ENCODE data around the gene PNMA6E.

GRCh38 chrX:153366878-153367538 lies 34.1 kb downstream of the PNMA6E start:
- TF ChIP-seq CTCF (IDR thresholded peaks at IDR 0.05), result no peak
- TF ChIP-seq POLR2A (IDR thresholded peaks at IDR 0.05), result no peak

All from uterus (tissue), 2 donors.